ENCODE data around the gene ITPR3. TPM values are rescaled to one million over a fixed set of nuclear protein-coding genes. Genes with fewer than 3 reads are reported as not detected.

The ITPR3 gene
- total RNA-seq, 1 experiment from 2014 or later: 110 TPM

- no peak for DNase-seq (ENCODE audit: low spot score)
These were observed 75.7 kb downstream of the ITPR3 start for GRCh38 chr6:33696548-33697518.

DNA sequence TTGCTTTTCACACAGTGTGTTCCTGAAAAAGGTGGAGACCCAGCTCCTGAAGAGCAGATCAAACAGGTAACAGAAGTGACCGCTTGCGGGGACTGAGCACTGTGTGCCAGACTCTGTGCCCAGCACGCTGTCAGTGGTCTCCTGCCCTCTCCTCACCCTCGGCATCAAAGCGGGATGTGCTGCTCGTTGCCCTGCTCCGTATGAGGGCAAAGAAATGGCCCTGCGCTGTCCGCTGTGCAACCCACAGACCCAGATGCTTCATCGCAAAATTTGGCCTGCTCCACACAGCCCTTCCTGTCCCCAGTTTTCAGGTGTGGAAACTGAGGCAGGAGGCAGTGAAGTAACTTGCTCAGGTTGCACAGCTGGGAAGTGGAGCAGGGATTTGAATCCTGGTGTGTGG, 76.7 kb downstream of the ITPR3 start:
- DNase-seq (ENCODE audit: low spot score): no peak

GRCh38 chr6:33698494-33698893, 77.4 kb downstream of the ITPR3 start:
- no peak for DNase-seq (ENCODE audit: low spot score)

DNA sequence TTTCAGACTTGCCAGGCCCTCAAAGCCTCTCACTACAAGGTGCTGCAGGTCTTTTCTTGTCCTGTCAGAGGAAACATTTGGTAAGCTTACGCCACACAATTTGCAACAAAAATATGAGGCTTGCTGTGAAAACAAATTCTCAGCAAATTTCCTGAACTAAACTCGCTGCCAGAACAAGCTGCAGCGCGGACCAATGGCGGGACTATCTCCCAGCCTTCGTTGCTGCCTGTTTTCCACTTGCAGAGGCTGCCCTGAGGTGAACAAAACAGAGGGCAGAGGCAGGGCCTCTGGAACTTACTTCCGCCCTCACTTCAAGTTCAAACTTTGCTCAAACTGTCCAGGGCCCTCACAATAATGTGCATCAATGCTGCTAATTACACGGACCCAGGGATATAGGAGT, 78.0 kb downstream of the ITPR3 start:
- no peak for DNase-seq (ENCODE audit: low spot score)

DNA sequence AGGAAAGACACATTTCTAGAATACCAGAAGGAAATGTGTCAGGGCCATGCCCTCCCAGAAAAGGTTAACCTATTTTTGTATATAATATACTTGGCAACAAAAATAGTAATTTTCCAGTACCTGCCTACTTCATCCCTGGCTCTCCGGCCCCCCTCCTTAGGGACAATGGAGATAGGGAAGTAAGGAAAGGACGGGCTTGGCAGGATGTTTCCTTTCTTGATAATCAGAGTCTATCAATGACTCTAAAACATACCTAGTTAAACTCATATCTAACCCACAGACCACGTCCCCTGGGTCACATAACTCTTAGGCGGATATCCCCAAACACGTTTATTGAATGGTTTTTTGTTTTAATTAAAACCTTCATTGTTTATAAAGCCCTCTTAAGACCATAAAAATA, 78.6 kb downstream of the ITPR3 start:
- DNase-seq (ENCODE audit: low spot score): no peak

GRCh38 chr6:33700391-33701050, 79.4 kb downstream of the ITPR3 start:
- peak; percentile 88 for DNase-seq (ENCODE audit: low spot score)

DNA sequence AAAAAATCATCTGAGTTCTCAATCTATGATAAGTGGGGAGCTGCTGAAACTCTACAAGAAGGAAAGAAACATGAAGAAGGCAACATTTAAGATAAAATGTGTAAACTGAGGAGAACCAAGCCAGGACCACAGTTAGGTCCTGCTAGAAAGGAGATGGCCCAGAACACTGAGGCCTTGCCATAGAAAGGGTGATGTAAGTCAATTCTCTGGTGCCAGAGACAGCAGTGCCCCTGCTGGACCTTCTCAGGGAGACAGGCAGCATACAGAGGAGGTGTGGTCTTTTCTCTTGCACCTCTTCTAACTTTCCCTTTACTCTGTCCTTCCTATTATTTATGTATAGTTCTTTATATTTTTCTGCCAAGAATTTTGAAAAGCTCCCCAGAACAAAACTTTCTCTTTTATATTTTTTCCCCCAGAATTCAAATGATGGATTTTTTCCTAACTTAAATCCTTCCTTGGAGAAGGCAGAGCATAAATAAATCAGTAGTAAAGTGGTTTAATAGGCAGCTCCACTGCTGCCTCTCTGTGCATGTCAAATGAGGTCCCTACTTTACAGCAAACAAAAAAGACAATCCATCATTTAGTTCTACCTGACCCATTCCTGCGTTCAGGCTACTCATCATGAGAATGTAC, 81.3 kb downstream of the ITPR3 start:
- peak; percentile 58 for DNase-seq (ENCODE audit: low spot score)

DNA sequence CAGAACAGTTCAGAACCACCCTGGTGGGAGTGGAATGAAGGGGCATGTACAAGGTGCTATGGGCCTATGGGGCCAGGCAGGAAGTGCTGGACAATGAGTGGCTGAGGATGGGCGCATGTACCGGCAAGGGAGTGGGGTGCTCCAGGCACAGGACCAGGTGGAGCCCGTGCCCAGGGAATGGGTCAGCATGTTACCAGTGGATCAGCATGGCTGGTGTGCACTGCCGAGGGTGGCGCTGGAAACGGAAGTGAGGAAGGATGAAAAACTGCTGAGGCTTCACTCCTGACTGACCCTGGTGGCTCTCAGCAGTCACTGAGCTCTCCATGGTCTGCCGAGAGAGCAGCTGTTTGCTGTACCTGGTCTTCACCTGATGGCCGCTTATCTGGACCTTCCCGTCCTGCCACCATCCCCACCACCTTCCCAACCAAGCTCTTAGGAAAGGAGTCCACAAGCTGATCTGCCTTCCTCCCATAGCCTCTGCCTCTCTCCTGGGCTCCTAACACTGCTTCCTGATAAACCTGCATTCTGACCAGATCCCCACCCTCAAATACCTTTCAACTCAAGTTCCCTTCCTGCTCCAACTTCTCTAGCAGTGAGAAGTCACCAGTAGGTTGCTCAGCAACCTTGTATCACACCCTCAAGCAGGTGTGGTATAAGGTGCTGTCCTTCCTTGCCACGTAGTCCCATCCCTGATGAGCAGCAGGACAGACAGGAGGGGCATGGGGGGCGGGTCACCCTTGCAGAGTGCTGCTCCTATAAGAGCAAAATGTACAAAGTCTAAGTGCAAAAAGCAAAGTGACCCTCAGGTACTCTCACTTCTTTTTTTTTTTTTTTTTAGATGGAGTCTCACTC, 83.3 kb downstream of the ITPR3 start:
- peak; percentile 76 for DNase-seq (ENCODE audit: low spot score)

- peak; percentile 17 for DNase-seq (ENCODE audit: low spot score)
These were observed 84.3 kb downstream of the ITPR3 start for GRCh38 chr6:33705268-33705885.

DNA sequence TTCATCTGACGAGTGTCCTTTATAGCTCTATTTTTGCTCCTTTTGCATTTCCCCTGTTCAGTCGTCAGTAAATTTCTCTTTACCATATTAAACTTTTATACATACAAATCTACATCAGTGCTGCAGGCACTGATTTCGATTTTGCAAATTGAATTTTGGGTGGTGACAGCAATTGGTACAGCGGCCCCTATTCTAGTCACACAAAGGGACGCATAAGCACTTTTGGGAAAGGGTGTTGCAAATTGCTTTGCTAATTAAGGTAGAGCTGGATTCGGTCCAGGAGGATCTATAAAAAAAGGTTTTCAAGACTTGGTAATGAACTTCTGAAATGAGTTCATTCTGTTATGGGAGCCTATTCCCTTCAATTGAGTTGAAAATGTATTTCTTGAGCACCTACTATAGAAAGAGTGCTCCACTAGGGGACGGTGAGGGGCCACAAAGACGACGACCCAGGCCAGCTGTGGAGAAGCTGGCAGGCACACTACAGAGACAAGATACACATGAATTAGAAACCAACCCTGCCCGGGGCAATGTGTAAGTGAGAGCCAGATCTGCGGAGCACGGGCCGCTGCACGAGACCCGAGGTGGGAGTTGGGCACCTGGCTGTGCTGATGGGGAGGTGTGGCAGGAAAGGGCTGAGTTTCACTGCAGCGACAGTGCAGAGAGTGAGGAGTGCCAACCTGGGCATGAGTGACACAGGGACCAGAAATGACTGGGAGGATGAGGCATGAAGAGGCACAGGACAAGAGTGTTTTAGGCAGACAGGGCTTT, 85.0 kb downstream of the ITPR3 start:
- no peak for DNase-seq (ENCODE audit: low spot score)

- no peak for DNase-seq (ENCODE audit: low spot score)
These were observed 86.6 kb downstream of the ITPR3 start for GRCh38 chr6:33707771-33708170.

GRCh38 chr6:33708516-33709204, 87.5 kb downstream of the ITPR3 start:
- DNase-seq (ENCODE audit: low spot score): no peak

GRCh38 chr6:33709605-33710295, 88.6 kb downstream of the ITPR3 start:
- no peak for DNase-seq (ENCODE audit: low spot score)

DNA sequence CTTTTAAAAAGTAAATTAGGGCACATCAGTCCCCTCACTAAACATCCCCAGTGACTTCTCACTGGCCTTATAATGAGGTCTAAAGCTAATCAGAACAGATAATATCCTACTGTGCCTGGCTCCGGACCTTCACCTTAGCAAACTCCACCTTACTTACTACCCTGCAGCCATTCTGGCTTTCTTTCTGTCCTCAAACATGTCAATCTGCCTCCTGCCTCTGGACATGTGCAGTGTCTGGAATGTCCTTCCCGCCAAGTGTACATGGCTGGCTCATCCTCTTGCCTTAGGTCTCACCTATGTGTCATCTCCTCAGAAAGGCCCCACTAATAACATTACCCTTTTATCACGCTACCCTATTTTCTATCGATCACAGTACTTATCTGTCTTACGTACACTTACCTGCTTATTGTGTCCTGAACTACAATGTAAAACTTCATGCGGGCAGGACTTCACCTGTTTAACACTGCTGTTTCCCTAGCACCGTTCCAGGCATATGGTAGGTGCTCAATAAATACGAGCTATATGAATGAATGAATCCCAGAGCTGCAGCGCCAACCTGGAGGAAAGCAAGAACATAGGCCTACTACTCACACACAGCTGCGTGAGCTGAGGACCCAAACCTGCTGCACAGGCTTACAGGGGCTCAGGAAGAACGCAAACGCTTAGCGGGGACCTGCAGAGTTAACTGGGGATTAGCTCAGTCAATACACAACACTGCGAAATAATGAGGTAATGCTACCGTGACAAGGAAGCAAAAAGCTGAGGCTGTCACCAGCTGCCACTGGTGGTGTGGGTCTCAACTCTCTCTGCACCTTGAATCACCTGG, 89.4 kb downstream of the ITPR3 start:
- DNase-seq (ENCODE audit: low spot score): no peak

GRCh38 chr6:33711140-33712129, 90.3 kb downstream of the ITPR3 start, which contains the start of gene UQCC2:
Gene UQCC2 (minus strand): TSS chr6:33711700. CDS start chr6:33711686, 14 bp downstream.
- DNase-seq (ENCODE audit: low spot score): peak; percentile 99

GRCh38 chr6:33712914-33713313, 91.8 kb downstream of the ITPR3 start:
- DNase-seq (ENCODE audit: low spot score): no peak

- no peak for DNase-seq (ENCODE audit: low spot score)
These were observed 92.7 kb downstream of the ITPR3 start for GRCh38 chr6:33713786-33714185.

Measured in HT-29 (cell line).